SK-N-SH (cell line): Measurements from ENCODE around the gene RPL12. TPM values are rescaled to one million over a fixed set of nuclear protein-coding genes. Genes with fewer than 3 reads are reported as not detected.

Experiments used
- CTCF ChIA-PET: fragments of 300-600, 350-600 bp; formaldehyde crosslinking; extraction: SDS; loops from one replicate; lab custom pipeline; 2021; lab: Yijun Ruan, JAX
- POLR2A ChIA-PET: fragments of 350-600 bp; sonication (Branson Sonifier 250); formaldehyde crosslinking; extraction: SDS; loops from one replicate; lab custom pipeline; 2020; ENCODE audit warnings: antibody characterized with exemption, inconsistent platforms; lab: Yijun Ruan, JAX
- DNase-seq: peaks from one replicate; pipeline ENCODE4 v3.0.0; 2012
- H2AFZ ChIP-seq: fragments of 200-600 bp; sonication (generic); 2 replicates; pipeline ENCODE4 v1.8.1; 2016; ENCODE audit warnings: antibody characterized with exemption, mild to moderate bottlenecking, low read depth
- H3F3A ChIP-seq: fragments of 200-600 bp; sonication (generic); replicated peaks from 2 replicates; pipeline ENCODE3; 2016; ENCODE audit warnings: antibody characterized with exemption, mild to moderate bottlenecking; ENCODE audit not compliant: insufficient read depth
- H3K27ac ChIP-seq, 2 experiments: fragments of 200-500 bp in 1 of 2; fragments of 200-600 bp in 1 of 2; sonication (Bioruptor generic) in 1 of 2; sonication (generic), shearing (Covaris generic) in 1 of 2; 2 replicates each; pipeline versions ENCODE4 v1.5.1 to v1.6.1; 2014 to 2016; ENCODE audit warnings: low read depth in 2 of 2, inconsistent platforms in 1 of 2, low read length in 1 of 2, mild to moderate bottlenecking in 1 of 2, mixed read lengths in 1 of 2
- H3K27me3 ChIP-seq: fragments of 200-600 bp; sonication (generic), shearing (Covaris generic); 2 replicates; pipeline ENCODE4 v1.6.1; 2016; ENCODE audit warnings: mixed run types; ENCODE audit not compliant: insufficient read depth
- H3K36me3 ChIP-seq, 2 experiments: fragments of 200-500 bp in 1 of 2; fragments of 200-600 bp in 1 of 2; sonication (Bioruptor generic) in 1 of 2; sonication (generic) in 1 of 2; replicated peaks in 1 of 2; 2 replicates each; pipeline versions ENCODE3 to v1.5.1; 2014 to 2016; ENCODE audit warnings: low read length in 1 of 2, mild to moderate bottlenecking in 1 of 2; ENCODE audit not compliant: insufficient read depth in 2 of 2, control insufficient read depth in 1 of 2
- H3K4me1 ChIP-seq, 2 experiments: fragments of 200-500 bp in 1 of 2; fragments of 200-600 bp in 1 of 2; sonication (Bioruptor generic) in 1 of 2; sonication (generic), shearing (Covaris generic) in 1 of 2; 2 replicates each; pipeline versions ENCODE4 v1.5.1 to v1.6.1; 2014 to 2016; ENCODE audit warnings: low read depth in 1 of 2, low read length in 1 of 2, mixed run types in 1 of 2; ENCODE audit not compliant: insufficient read depth in 2 of 2, control insufficient read depth in 1 of 2
- H3K4me2 ChIP-seq: fragments of 200-600 bp; sonication (generic), shearing (Covaris generic); 2 replicates; pipeline ENCODE4 v1.6.1; 2017; ENCODE audit warnings: mixed run types
- H3K4me3 ChIP-seq, 2 experiments: fragments of 200-500 bp in 1 of 2; fragments of 200-600 bp in 1 of 2; sonication (Bioruptor generic) in 1 of 2; sonication (generic), shearing (Covaris generic) in 1 of 2; 2 replicates each; pipeline versions ENCODE4 v1.5.1 to v1.8.1; 2014 to 2016; ENCODE audit warnings: low read depth in 2 of 2, inconsistent platforms in 1 of 2, low read length in 1 of 2, mild to moderate bottlenecking in 1 of 2, mixed read lengths in 1 of 2, moderate library complexity in 1 of 2
- H3K79me2 ChIP-seq: fragments of 200-600 bp; sonication (generic); 2 replicates; pipeline ENCODE4 v1.8.1; 2017; ENCODE audit warnings: mild to moderate bottlenecking; ENCODE audit not compliant: insufficient read depth
- H3K9ac ChIP-seq: fragments of 200-600 bp; sonication (generic); 2 replicates; pipeline ENCODE4 v1.6.1; 2017; ENCODE audit warnings: mixed run types
- H3K9me2 ChIP-seq: fragments of 200-600 bp; sonication (generic); 2 replicates; pipeline ENCODE4 v1.6.1; 2017; ENCODE audit warnings: mixed run types
- H3K9me3 ChIP-seq: fragments of 200-600 bp; sonication (generic); 2 replicates; pipeline ENCODE4 v1.6.1; 2017; ENCODE audit warnings: mixed run types, mild to moderate bottlenecking, moderate library complexity
- H4K20me1 ChIP-seq: fragments of 200-600 bp; sonication (generic); 2 replicates; pipeline ENCODE4 v1.6.1; 2017; ENCODE audit warnings: mild to moderate bottlenecking, mixed run types; ENCODE audit not compliant: insufficient read depth
- CTCF ChIP-seq: fragments of 200-600 bp; sonication (generic); IDR thresholded peaks from 2 replicates; pipeline ENCODE4 v1.6.1; 2017; ENCODE audit warnings: antibody characterized with exemption, mild to moderate bottlenecking, moderate library complexity
- ELF1 ChIP-seq: IDR thresholded peaks from 2 replicates; pipeline ENCODE4 v1.4.0; 2012
- EP300 ChIP-seq, 2 experiments: IDR thresholded peaks; 2 replicates each; pipeline versions ENCODE4 v1.4.0 to v1.6.1; 2012; ENCODE audit warnings: borderline replicate concordance in 1 of 2, low read depth in 1 of 2, low read length in 1 of 2
- FOSL2 ChIP-seq: IDR thresholded peaks from 2 replicates; pipeline ENCODE4 v1.4.0; 2012; ENCODE audit warnings: low read depth, mild to moderate bottlenecking, moderate library complexity, borderline replicate concordance
- FOXM1 ChIP-seq: IDR thresholded peaks from 2 replicates; pipeline ENCODE4 v1.4.0; 2012; ENCODE audit warnings: low read depth, mild to moderate bottlenecking
- GATA2 ChIP-seq: sonication (generic); formaldehyde crosslinking; IDR thresholded peaks from 2 replicates; pipeline ENCODE4 v1.5.0; 2020; ENCODE audit warnings: mild to moderate bottlenecking, missing genetic modification reagents
- JUND ChIP-seq: IDR thresholded peaks from 2 replicates; pipeline ENCODE4 v1.4.0; 2012
- MAX ChIP-seq: IDR thresholded peaks from 2 replicates; pipeline ENCODE4 v1.4.0; 2012; ENCODE audit warnings: low read depth
- MEF2A ChIP-seq: IDR thresholded peaks from 2 replicates; pipeline ENCODE4 v1.4.0; 2012; ENCODE audit warnings: low read depth, borderline replicate concordance
- NFIC ChIP-seq: IDR thresholded peaks from 2 replicates; pipeline ENCODE4 v1.4.0; 2012; ENCODE audit warnings: borderline replicate concordance
- NRF1 ChIP-seq: IDR thresholded peaks from 2 replicates; pipeline ENCODE4 v1.6.1; 2012; ENCODE audit warnings: low read depth, mild to moderate bottlenecking, low read length
- PBX3 ChIP-seq: IDR thresholded peaks from 2 replicates; pipeline ENCODE4; 2012
- POLR2AphosphoS5 ChIP-seq: IDR thresholded peaks from 2 replicates; pipeline ENCODE4 v1.6.1; 2012; ENCODE audit warnings: low read depth, low read length
- RAD21 ChIP-seq: IDR thresholded peaks from 2 replicates; pipeline ENCODE4 v1.6.1; 2012; ENCODE audit warnings: mild to moderate bottlenecking, low read length
- REST ChIP-seq: IDR thresholded peaks from 2 replicates; pipeline ENCODE4 v1.6.1; 2012; ENCODE audit warnings: mild to moderate bottlenecking, low read depth, low read length, moderate library complexity
- RFX5 ChIP-seq: IDR thresholded peaks from 2 replicates; pipeline ENCODE4 v1.6.1; 2012; ENCODE audit warnings: mild to moderate bottlenecking, improper control_type of control experiment, low read length
- SMC3 ChIP-seq: IDR thresholded peaks from 2 replicates; pipeline ENCODE4 v1.6.1; 2012; ENCODE audit warnings: low read depth, low read length, improper control_type of control experiment
- TCF12 ChIP-seq: IDR thresholded peaks from 2 replicates; pipeline ENCODE4 v1.4.0; 2012
- WGBS: methylation state at CpG from one replicate; pipeline ENCODE4 v1.1.6; 2017; ENCODE audit warnings: low lambda C conversion rate; 5-methylcytosine and 5-hydroxymethylcytosine counted together
- polyA plus RNA-seq, 3 experiments: library from polyadenylated mRNA; depleted of rRNA; stranded (reverse); fragments of >200 nt; gene quantifications; 2 replicates each; pipeline ENCODE4 v1.2.3, GENCODE V29; 2012

The RPL12 gene
- polyA plus RNA-seq, 1 of the 3 experiments (the other 2 are of a cell fraction): 3,270 TPM

GRCh38 chr9:127415141-127415540, 36.1 kb downstream of the RPL12 start:
- no peak overlapping the region for H3K4me3 ChIP-seq
- TF ChIP-seq PBX3 (no peak), REST (no peak), SMC3 (no peak), POLR2AphosphoS5 (no peak), RFX5 (no peak), MAX (no peak), NRF1 (no peak), MEF2A (no peak), FOSL2 (no peak), GATA2 (no peak), NFIC (no peak), EP300 (IDR thresholded peaks at IDR 0.05; ENCODE audit: borderline replicate concordance in 1 of 2, low read depth in 1 of 2, low read length in 1 of 2) (no peak), CTCF (no peak), ELF1 (no peak), FOXM1 (no peak), RAD21 (no peak), TCF12 (no peak), JUND (no peak)
- no peaks in the 10 kb centered on the region for H3K27me3 ChIP-seq
- H4K20me1 ChIP-seq: no peaks in the 10 kb centered on the region
- no peaks in the 10 kb centered on the region for H3K79me2 ChIP-seq
- H3K36me3 ChIP-seq: no peaks in the 10 kb centered on the region
- no peak overlapping the region for H3K4me2 ChIP-seq
- ChIA-PET CTCF (no interaction called here), POLR2A (interaction anchor here (1.0 to 1.6 kb wide), 2 partner anchors 8 to 9 kb away, joined by 3 to 4 read pairs; partner anchors contain the start of gene ZNF79)
- no peaks in the 10 kb centered on the region for H3K9me2 ChIP-seq
- no peak overlapping the region for H3K27ac ChIP-seq
- no peaks in the 10 kb centered on the region for H3F3A ChIP-seq
- H3K9me3 ChIP-seq: no peaks in the 10 kb centered on the region
- no peak for DNase-seq
- no peak overlapping the region for H2AFZ ChIP-seq
- H3K9ac ChIP-seq: no peak overlapping the region
- peaks cover 0 to 7% of the 10 kb centered on the region in 2 experiments; a peak in 1 of 4 replicates for H3K4me1 ChIP-seq
- 98% methylated on average over 4 of the region's 4 CpGs for WGBS
